Cardiac muscle cell (in vitro differentiated cells and primary cell): ENCODE measurements around the gene UNC119B. TPM values are rescaled to one million over a fixed set of nuclear protein-coding genes. Genes with fewer than 3 reads are reported as not detected.

Experiments used
- DNase-seq, 2 donors: peaks; one replicate each; pipeline versions ENCODE4 v3.0.0 to v3.0.0-alpha.2; 2010 to 2017; ENCODE audit warnings: low read depth in 1 of 2, low spot score in 1 of 2
- H3K27ac ChIP-seq: fragments of 200-600 bp; sonication (generic); 2 replicates; pipeline ENCODE4 v1.5.1; 2016
- H3K27me3 ChIP-seq: fragments of 200-600 bp; sonication (generic); 2 replicates; pipeline ENCODE4 v1.6.0; 2016; ENCODE audit warnings: control low read depth
- H3K36me3 ChIP-seq: fragments of 200-600 bp; sonication (generic); 2 replicates; pipeline ENCODE4 v1.5.1; 2016; ENCODE audit warnings: control low read depth
- H3K4me1 ChIP-seq: fragments of 200-600 bp; sonication (generic); 2 replicates; pipeline ENCODE4 v1.8.1; 2017; ENCODE audit warnings: low read depth, mild to moderate bottlenecking, mixed run types
- H3K4me3 ChIP-seq: fragments of 200-600 bp; sonication (generic); 2 replicates; pipeline ENCODE4 v1.5.1; 2016; ENCODE audit warnings: mild to moderate bottlenecking
- H3K9me3 ChIP-seq: fragments of 200-600 bp; sonication (generic); 2 replicates; pipeline ENCODE4 v1.5.1; 2017; ENCODE audit warnings: low read depth, mild to moderate bottlenecking, control low read depth
- CTCF ChIP-seq: IDR thresholded peaks from 2 replicates; pipeline ENCODE4 v1.5.1; 2012; ENCODE audit warnings: low read depth, mild to moderate bottlenecking, low read length
- polyA plus RNA-seq: library from polyadenylated mRNA; unstranded; fragments of >200 nt; fragmentation: Nextera tagmentation; extraction: Ambion mirVana; gene quantifications from 2 replicates; pipeline ENCODE4 v1.2.1, GENCODE V29; 2016
- total RNA-seq: library from RNA; depleted of rRNA; stranded (reverse); fragments of >200 nt; gene quantifications from 2 replicates; pipeline ENCODE4 v1.2.3, GENCODE V29; 2016

The UNC119B gene
- total and polyA plus RNA-seq, 2 experiments from 2014 or later = 14.7 to 28.2 TPM

DNA sequence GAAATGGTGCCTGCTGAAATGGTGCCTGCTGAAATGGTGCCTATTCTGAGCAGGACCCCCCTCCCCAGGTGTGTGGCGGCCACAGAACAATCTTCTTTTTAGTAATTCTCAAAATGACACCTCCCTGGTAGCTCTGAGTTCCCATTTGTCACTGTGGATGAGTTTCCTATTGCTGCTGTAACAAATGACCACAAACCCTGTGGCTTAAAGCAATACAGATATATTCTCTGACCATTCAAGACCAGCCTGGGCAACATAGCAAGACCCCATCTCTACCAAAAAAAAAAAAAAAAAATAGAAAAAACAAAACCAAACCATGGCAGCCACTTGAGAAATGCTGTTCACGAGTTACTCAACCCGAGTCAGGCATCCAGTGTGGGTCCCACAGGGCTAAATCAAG lies 23.3 kb downstream of the UNC119B start:
- no peak overlapping the region for H3K27ac ChIP-seq
- no peak overlapping the region for H3K4me3 ChIP-seq
- no peak for TF ChIP-seq CTCF
- H3K4me1 ChIP-seq = no peaks in the 10 kb centered on the region
- no peak for DNase-seq
- H3K27me3 ChIP-seq = no peaks in the 10 kb centered on the region
- no peaks in the 10 kb centered on the region for H3K9me3 ChIP-seq
- no peaks in the 10 kb centered on the region for H3K36me3 ChIP-seq

- Histone ChIP-seq H3K36me3 (no peaks in the 10 kb centered on the region), H3K27me3 (no peaks in the 10 kb centered on the region), H3K4me3 (no peak overlapping the region), H3K9me3 (no peaks in the 10 kb centered on the region), H3K27ac (no peak overlapping the region), H3K4me1 (no peaks in the 10 kb centered on the region)
- TF ChIP-seq CTCF = no peak
- no peak for DNase-seq
These were observed 24.0 kb downstream of the UNC119B start for GRCh38 chr12:120734210-120734609.

DNA sequence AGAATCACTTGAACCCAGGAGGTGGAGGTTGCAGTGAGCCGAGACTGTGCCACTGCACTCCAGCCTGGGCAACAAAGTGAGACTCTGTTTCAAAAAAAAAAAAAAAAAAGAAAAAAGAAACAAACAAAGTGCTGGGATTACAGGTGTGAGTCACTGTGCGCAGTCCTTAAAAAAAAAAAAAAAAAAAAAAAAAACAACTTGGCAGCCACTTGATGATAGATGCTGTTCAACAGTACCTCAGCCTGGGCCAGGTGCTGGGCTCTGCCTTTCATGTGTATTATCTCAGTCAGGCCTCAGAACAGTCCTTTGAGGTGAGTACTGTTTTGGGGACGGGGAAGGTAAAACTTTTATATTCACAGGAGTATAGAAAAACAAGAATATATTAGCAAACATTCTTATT lies 24.9 kb downstream of the UNC119B start:
- no peaks in the 10 kb centered on the region for H3K27me3 ChIP-seq
- no peaks in the 10 kb centered on the region for H3K36me3 ChIP-seq
- no peaks in the 10 kb centered on the region for H3K9me3 ChIP-seq
- no peak for TF ChIP-seq CTCF
- no peak for DNase-seq
- no peak overlapping the region for H3K4me3 ChIP-seq
- H3K27ac ChIP-seq = no peak overlapping the region
- H3K4me1 ChIP-seq = no peaks in the 10 kb centered on the region

- Histone ChIP-seq H3K4me3 (no peak overlapping the region), H3K27me3 (no peaks in the 10 kb centered on the region), H3K27ac (no peak overlapping the region), H3K36me3 (no peaks in the 10 kb centered on the region), H3K4me1 (no peaks in the 10 kb centered on the region), H3K9me3 (no peaks in the 10 kb centered on the region)
- no peak for DNase-seq
- no peak for TF ChIP-seq CTCF
These were observed 26.4 kb downstream of the UNC119B start for GRCh38 chr12:120736404-120737331.

DNA sequence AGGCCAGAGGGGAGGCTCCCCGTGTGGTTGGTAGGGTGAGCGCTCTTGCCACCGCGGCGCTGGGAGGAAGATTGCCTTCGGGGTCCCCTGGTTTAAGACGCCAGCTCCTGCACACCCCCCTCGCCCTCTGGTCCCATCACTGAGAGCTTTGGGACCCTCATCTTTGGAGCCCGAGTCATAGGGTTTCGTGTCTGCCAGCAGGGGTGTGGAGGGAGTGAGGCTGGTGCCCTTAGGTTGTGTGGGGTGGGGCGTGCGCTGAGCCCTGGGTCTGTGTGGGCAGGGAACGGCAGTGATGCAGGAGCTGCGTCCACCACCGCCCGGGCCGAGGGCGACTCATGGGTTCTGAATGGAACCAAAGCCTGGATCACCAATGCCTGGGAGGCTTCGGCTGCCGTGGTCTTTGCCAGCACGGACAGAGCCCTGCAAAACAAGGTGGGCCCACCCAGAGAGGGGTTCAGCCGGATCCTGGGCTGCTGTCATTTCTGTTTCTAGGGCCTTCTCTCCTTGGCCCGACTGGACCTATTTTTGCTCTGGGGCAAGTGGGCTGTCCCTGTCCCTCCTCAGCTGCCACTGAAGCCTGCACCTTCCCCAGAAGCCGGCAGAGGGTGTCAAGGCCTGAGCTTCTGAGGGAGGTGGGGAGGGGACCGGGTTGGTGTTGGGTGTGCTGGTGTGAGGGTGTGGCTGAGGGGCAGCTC lies 27.4 kb downstream of the UNC119B start:
- peak; percentile 42 for TF ChIP-seq CTCF
- no peaks in the 10 kb centered on the region for H3K27me3 ChIP-seq
- no peak overlapping the region for H3K27ac ChIP-seq
- H3K4me3 ChIP-seq = no peak overlapping the region
- DNase-seq = peak in 1 of 2 donors; percentile 45
- H3K9me3 ChIP-seq = no peaks in the 10 kb centered on the region
- no peaks in the 10 kb centered on the region for H3K4me1 ChIP-seq
- H3K36me3 ChIP-seq = no peaks in the 10 kb centered on the region
